ENCODE data around the gene CNTNAP2. TPM values are rescaled to one million over a fixed set of nuclear protein-coding genes. Genes with fewer than 3 reads are reported as not detected.

Gene CNTNAP2
- total RNA-seq, 4 donors from 2014 or later = not detected

DNA sequence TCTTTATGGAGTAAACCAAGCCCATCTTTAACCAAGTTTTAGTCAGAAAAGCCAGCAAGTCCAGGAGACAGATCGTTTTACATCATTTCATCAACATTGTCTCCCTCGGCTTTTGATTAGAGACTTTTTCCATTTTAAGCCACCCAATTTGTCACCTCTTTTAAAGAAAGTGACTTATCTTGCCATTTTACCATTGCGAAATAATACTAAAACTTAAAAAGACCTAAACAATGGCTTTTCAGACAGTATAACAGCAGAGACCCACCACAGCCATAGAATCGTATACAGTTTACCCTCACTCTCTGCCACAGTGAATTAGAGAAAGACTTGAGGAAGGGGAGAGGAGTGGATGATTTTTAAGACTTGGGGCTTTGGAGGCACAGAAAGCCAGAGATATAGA, 2114.3 kb downstream of the CNTNAP2 start:
- Histone ChIP-seq H3K27ac (no peak overlapping the region), H3K27me3 (no peaks in the 10 kb centered on the region), H3K4me3 (no peak overlapping the region), H3K9me3 (no peaks in the 10 kb centered on the region), H3K36me3 (no peaks in the 10 kb centered on the region), H3K4me1 (no peaks in the 10 kb centered on the region)
- DNase-seq (no peak), ATAC-seq (no peak)
- intact Hi-C loops (cut with DNase I; ENCODE audit: low total_unique reads) (no loop called here), in situ Hi-C loops (cut with MboI; ENCODE audit: low sequenced_read_pairs in 4 of 4) (no loop called here)
- TF ChIP-seq POLR2A (IDR thresholded peaks at IDR 0.05) = no peak
- TF ChIP-seq, protein P1, sequence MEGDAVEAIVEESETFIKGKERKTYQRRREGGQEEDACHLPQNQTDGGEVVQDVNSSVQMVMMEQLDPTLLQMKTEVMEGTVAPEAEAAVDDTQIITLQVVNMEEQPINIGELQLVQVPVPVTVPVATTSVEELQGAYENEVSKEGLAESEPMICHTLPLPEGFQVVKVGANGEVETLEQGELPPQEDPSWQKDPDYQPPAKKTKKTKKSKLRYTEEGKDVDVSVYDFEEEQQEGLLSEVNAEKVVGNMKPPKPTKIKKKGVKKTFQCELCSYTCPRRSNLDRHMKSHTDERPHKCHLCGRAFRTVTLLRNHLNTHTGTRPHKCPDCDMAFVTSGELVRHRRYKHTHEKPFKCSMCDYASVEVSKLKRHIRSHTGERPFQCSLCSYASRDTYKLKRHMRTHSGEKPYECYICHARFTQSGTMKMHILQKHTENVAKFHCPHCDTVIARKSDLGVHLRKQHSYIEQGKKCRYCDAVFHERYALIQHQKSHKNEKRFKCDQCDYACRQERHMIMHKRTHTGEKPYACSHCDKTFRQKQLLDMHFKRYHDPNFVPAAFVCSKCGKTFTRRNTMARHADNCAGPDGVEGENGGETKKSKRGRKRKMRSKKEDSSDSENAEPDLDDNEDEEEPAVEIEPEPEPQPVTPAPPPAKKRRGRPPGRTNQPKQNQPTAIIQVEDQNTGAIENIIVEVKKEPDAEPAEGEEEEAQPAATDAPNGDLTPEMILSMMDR (IDR thresholded peaks at IDR 0.05 in 4 of 5, conservative IDR thresholded peaks at IDR 0.05 in 1 of 5) = no peak

DNA sequence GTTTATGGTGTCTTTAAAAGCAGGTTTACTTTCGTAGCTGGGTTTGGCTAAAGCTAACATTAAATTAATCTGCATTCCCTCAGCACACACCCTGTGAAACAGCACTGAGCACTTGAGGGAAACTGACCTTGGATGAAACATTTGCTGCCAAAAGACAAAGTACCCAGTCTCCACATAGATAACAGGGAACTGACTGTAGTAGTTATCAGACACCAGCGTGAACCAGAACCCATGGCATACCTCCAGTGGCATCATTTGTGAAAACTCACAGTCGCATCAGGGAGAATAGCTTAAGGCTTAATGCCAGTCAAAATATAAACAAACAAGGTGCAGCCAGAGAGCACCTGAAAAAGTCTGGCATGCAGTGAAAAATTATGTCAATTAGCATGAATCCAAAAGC, 2116.2 kb downstream of the CNTNAP2 start:
- H3K27ac ChIP-seq = no peak overlapping the region
- intact Hi-C loops (cut with DNase I; ENCODE audit: low total_unique reads) = no loop called here
- ATAC-seq = no peak
- H3K4me1 ChIP-seq = no peaks in the 10 kb centered on the region
- H3K27me3 ChIP-seq = no peaks in the 10 kb centered on the region
- TF ChIP-seq, protein P1 (IDR thresholded peaks at IDR 0.05 in 4 of 5, conservative IDR thresholded peaks at IDR 0.05 in 1 of 5) = no peak
- no peak for TF ChIP-seq POLR2A (IDR thresholded peaks at IDR 0.05)
- in situ Hi-C loops (cut with MboI; ENCODE audit: low sequenced_read_pairs in 4 of 4) = no loop called here
- H3K4me3 ChIP-seq = no peak overlapping the region
- H3K9me3 ChIP-seq = no peaks in the 10 kb centered on the region
- DNase-seq = no peak
- no peaks in the 10 kb centered on the region for H3K36me3 ChIP-seq

DNA sequence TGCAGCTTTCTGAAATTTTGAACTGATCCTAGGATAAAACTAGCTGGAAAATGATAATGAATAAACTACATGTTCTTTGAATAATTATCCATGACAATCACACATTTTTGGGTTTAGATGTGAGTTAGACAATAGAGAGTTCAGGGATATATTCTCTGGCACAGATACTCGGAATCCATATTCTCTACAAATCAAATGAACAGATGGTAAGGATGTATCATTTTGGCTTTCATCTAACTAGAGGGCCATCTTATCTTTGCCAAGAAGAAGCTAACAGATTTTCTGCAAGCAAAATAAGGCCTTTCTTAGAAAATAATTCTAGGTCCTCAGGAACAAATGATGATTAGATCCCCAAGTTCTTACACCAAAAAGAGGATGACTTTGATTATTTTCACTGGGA, 2118.1 kb downstream of the CNTNAP2 start:
- Histone ChIP-seq H3K9me3 (no peaks in the 10 kb centered on the region), H3K36me3 (no peaks in the 10 kb centered on the region), H3K27me3 (no peaks in the 10 kb centered on the region), H3K4me3 (no peak overlapping the region), H3K4me1 (no peaks in the 10 kb centered on the region), H3K27ac (no peak overlapping the region)
- TF ChIP-seq POLR2A (IDR thresholded peaks at IDR 0.05) = no peak
- TF ChIP-seq, protein P1 (IDR thresholded peaks at IDR 0.05 in 4 of 5, conservative IDR thresholded peaks at IDR 0.05 in 1 of 5) = no peak
- in situ Hi-C loops (cut with MboI; ENCODE audit: low sequenced_read_pairs in 4 of 4) (no loop called here), intact Hi-C loops (cut with DNase I; ENCODE audit: low total_unique reads) (no loop called here)
- no peak for DNase-seq
- no peak for ATAC-seq

DNA sequence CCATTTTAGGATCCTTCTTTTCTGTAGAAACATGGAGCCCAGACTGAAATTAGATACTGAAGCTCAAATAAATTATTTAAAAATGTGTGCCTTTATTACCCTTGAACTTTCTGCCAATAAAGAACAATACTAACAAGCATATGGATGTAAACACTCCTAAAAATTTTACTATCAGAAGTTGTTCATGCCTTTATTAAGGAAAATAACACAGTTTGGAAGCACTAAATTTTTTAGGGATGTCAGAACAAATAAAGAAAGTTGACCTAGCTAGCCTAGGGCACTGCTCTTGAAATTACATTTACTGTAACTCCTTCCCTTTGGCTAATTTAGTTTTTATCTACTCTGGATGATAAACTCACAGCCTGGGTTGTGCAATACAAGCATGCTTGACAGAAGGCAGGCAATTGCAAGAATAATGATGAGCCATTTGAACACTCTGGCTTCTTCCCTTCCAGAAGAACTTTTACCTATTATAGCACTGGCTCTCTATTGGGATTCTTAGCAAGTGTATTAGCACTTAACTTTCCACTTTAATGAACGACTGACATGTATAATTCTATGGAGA, 2122.2 kb downstream of the CNTNAP2 start:
- intact Hi-C loops (cut with DNase I; ENCODE audit: low total_unique reads) (no loop called here), in situ Hi-C loops (cut with MboI; ENCODE audit: low sequenced_read_pairs in 4 of 4) (no loop called here)
- Histone ChIP-seq H3K27ac (no peak overlapping the region), H3K27me3 (no peaks in the 10 kb centered on the region), H3K36me3 (no peaks in the 10 kb centered on the region), H3K9me3 (no peaks in the 10 kb centered on the region), H3K4me3 (no peak overlapping the region), H3K4me1 (no peaks in the 10 kb centered on the region)
- ATAC-seq (no peak), DNase-seq (no peak)
- no peak for TF ChIP-seq POLR2A (IDR thresholded peaks at IDR 0.05)
- TF ChIP-seq, protein P1 (IDR thresholded peaks at IDR 0.05 in 4 of 5, conservative IDR thresholded peaks at IDR 0.05 in 1 of 5) = no peak

DNA sequence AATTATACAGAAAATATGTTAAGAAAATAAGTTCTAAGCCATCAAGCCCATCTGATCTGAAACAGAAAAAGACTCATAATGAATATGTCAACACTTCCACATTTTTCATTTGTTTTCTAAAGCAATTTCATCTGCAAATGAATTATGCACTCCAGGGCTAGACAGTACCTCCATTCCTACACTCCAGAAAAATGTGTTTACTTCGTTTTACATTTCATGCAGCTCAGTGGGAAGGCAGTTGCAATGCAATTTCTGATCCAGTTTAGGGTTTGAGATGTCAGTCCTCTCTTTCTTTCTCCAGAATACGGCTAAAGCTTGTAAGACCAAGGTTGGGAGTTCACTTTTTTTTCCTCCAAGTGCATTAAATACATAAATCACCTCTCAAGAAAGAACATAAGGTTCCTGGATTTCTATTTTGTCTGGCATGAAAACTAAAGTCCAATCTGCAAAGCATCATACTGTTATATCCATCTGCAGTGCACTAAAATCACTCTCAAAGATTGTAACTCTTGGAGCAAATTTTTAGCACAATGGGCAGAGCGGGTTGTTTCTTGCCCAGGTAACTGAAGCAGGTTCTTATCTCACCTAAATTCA, 2125.2 kb downstream of the CNTNAP2 start:
- no peak for ATAC-seq
- in situ Hi-C loops (cut with MboI; ENCODE audit: low sequenced_read_pairs in 4 of 4) = no loop called here
- TF ChIP-seq POLR2A (IDR thresholded peaks at IDR 0.05) = no peak
- TF ChIP-seq, protein P1 (IDR thresholded peaks at IDR 0.05 in 4 of 5, conservative IDR thresholded peaks at IDR 0.05 in 1 of 5) = no peak
- no peak overlapping the region for H3K27ac ChIP-seq
- H3K27me3 ChIP-seq = no peaks in the 10 kb centered on the region
- H3K4me3 ChIP-seq = no peak overlapping the region
- intact Hi-C loops (cut with DNase I; ENCODE audit: low total_unique reads) = no loop called here
- H3K4me1 ChIP-seq = no peaks in the 10 kb centered on the region
- H3K9me3 ChIP-seq = no peaks in the 10 kb centered on the region
- DNase-seq = no peak
- H3K36me3 ChIP-seq = no peaks in the 10 kb centered on the region

Measured in gastrocnemius medialis (tissue), 4 donors.